Tibial nerve (tissue), 4 donors: ENCODE data around the gene PTGR1. TPM values are rescaled to one million over a fixed set of nuclear protein-coding genes. Genes with fewer than 3 reads are reported as not detected.

Experiments used
- DNase-seq, 2 donors: peaks; one replicate each; pipeline ENCODE4 v3.0.0-alpha.2; 2019; ENCODE audit warnings: low spot score in 2 of 2
- H3K27ac ChIP-seq, 4 donors: fragments of 200-600 bp; sonication (generic) in 3 of 4; one replicate each; pipeline ENCODE4 v1.5.1; 2017 to 2019; ENCODE audit warnings: mild to moderate bottlenecking in 1 of 4
- H3K27me3 ChIP-seq, 2 donors: fragments of 200-600 bp; sonication (generic) in 1 of 2; one replicate each; pipeline versions ENCODE4 v1.5.1 to v1.6.0; 2017 to 2019
- H3K36me3 ChIP-seq, 3 donors: fragments of 200-600 bp; sonication (generic); one replicate each; pipeline ENCODE4 v1.5.1; 2018 to 2019
- H3K4me1 ChIP-seq, 4 donors: fragments of 200-600 bp; sonication (generic) in 3 of 4; one replicate each; pipeline ENCODE4 v1.5.1; 2017 to 2019
- H3K4me3 ChIP-seq, 4 donors: fragments of 200-600 bp; sonication (generic) in 3 of 4; one replicate each; pipeline ENCODE4 v1.5.1; 2017 to 2019; ENCODE audit warnings: mild to moderate bottlenecking in 1 of 4, moderate library complexity in 1 of 4
- H3K9me3 ChIP-seq, 4 donors: fragments of 200-600 bp; sonication (generic) in 3 of 4; one replicate each; pipeline ENCODE4 v1.5.1; 2017 to 2019
- EP300 ChIP-seq, 2 donors: sonication (generic); formaldehyde crosslinking; IDR thresholded peaks; one replicate each; pipeline ENCODE4 v1.6.1; 2017; ENCODE audit warnings: antibody characterized with exemption in 2 of 2, mild to moderate bottlenecking in 1 of 2
- POLR2A ChIP-seq, 2 donors: fragments of 450-650 bp; IDR thresholded peaks; one replicate each; pipeline ENCODE4 v1.6.1; 2017; ENCODE audit warnings: antibody characterized with exemption in 2 of 2, mild to moderate bottlenecking in 2 of 2, moderate library complexity in 2 of 2
- WGBS, 2 donors: methylation state at CpG; one replicate each; pipeline ENCODE4 v1.1.5; 2018; 5-methylcytosine and 5-hydroxymethylcytosine counted together
- total RNA-seq, 4 donors: library from RNA; depleted of rRNA; stranded (reverse); fragments of >200 nt; gene quantifications; one replicate each; pipeline ENCODE4 v1.1.0, GENCODE V29; 2016
- TF ChIP-seq, protein P1 (sequence below), 5 experiments: fragments of 200-600 bp in 3 of 5; fragments of 450-650 bp in 2 of 5; sonication (generic) in 3 of 5; IDR thresholded peaks; one replicate each; pipeline ENCODE4 v1.5.1; 2016 to 2019; ENCODE audit warnings: antibody characterized with exemption in 5 of 5, mild to moderate bottlenecking in 3 of 5, moderate library complexity in 2 of 5

PTGR1 gene
- total RNA-seq, 4 donors from 2014 or later, result 25.7 to 58.8 (median 30.7) TPM

DNA sequence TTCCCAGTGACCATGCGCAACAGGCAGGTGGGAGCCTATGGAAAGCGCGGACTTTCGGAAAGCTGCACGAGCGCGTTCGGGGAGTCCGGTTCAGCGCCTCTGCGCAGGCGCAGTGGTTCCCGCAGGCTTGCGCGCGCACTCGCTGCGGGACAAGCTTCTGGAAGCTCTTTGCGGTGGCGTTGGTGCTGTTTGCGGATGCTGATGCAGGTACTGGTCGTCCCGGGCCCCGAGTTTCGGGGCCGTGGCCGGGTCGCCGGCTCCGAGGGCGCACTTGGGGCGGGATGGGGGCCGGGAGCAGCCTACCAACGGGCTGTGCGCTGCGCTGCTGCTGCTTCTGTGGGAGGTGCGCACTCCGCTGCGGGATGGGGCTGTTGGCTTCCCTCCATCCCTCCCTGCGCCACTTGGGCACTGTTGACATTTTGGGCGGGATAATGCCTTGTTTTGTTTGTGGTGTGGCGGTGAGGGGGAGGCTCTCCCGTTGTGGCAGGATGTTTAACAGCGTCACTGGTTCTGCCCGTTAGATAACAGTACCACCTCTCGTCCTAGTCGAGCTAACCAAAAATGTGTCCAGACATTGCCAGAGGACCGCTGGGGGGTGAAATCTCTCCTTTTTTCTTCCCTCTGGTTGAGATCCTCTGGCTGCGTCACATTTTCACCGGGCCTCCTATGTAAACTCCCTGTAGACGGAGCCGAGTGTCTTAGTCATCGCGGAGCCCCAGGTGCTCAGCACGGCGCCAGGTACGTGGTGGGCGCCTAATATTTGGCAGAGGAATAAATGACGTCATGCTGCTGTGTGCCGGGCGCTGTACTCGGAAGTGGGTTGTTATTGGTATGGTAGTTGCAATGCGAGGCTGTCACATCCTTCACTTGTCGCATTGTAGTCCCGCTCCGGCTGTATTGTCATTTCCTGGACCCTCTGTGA lies 74.1 kb downstream of the PTGR1 start, which contains the start of gene ZNF483:
TSS of gene ZNF483 (plus strand) at position 124 of the 922 bp plus-strand sequence. CDS start 2,217 bp downstream, outside the sequence.
- H3K27me3 ChIP-seq, result no peaks in the 10 kb centered on the region
- H3K36me3 ChIP-seq, result peaks cover 0 to 32% (median 0%) of the 10 kb centered on the region in 3 donors
- H3K4me1 ChIP-seq, result peaks cover 0 to 16% (median 4%) of the 10 kb centered on the region in 4 donors
- WGBS, 2 donors, result 0% methylated on average over 50 to 53 of the region's 66 CpGs
- peak within 1 kb of the TSS; percentile 61 to 88 (median 68) for H3K4me3 ChIP-seq
- DNase-seq, result peak; percentile 31 to 42
- TF ChIP-seq, protein P1, sequence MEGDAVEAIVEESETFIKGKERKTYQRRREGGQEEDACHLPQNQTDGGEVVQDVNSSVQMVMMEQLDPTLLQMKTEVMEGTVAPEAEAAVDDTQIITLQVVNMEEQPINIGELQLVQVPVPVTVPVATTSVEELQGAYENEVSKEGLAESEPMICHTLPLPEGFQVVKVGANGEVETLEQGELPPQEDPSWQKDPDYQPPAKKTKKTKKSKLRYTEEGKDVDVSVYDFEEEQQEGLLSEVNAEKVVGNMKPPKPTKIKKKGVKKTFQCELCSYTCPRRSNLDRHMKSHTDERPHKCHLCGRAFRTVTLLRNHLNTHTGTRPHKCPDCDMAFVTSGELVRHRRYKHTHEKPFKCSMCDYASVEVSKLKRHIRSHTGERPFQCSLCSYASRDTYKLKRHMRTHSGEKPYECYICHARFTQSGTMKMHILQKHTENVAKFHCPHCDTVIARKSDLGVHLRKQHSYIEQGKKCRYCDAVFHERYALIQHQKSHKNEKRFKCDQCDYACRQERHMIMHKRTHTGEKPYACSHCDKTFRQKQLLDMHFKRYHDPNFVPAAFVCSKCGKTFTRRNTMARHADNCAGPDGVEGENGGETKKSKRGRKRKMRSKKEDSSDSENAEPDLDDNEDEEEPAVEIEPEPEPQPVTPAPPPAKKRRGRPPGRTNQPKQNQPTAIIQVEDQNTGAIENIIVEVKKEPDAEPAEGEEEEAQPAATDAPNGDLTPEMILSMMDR (IDR thresholded peaks at IDR 0.05), result no peak
- TF ChIP-seq EP300 (IDR thresholded peaks at IDR 0.05) (peak in 1 of 2 donors; percentile 50), POLR2A (IDR thresholded peaks at IDR 0.05) (peak in 1 of 2 donors; percentile 21)
- peaks cover 0 to 5% (median 0%) of the 10 kb centered on the region in 4 donors for H3K9me3 ChIP-seq
- peak within 1 kb of the TSS in 3 of 4 donors; percentile 42 to 63 (median 45) for H3K27ac ChIP-seq

DNA sequence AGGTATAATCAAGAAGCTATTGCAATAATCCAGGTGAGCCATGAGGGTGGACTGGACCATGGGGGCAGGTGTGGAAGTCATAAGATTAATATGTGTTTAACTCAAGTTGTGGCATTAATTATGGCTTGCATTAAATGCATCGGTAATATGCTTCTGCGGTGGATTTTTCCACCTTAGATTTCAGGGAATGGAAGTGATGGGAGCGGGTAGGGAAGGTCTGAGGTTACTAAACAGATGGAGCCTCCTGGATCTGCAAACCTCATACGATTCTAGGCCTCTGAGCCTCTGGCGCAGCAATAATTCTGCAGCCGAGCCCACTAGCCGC lies 74.8 kb downstream of the PTGR1 start:
- TF ChIP-seq POLR2A (IDR thresholded peaks at IDR 0.05), result no peak
- TF ChIP-seq, protein P1 (IDR thresholded peaks at IDR 0.05), result no peak
- no peak for TF ChIP-seq EP300 (IDR thresholded peaks at IDR 0.05)
- H3K4me1 ChIP-seq, result peaks cover 0 to 16% (median 4%) of the 10 kb centered on the region in 4 donors
- H3K27me3 ChIP-seq, result no peaks in the 10 kb centered on the region
- H3K36me3 ChIP-seq, result peaks cover 0 to 25% (median 0%) of the 10 kb centered on the region in 3 donors
- no peak for DNase-seq
- peak overlapping the region in 2 of 4 donors; percentile 45 to 63 for H3K27ac ChIP-seq
- H3K4me3 ChIP-seq, result peak overlapping the region; percentile 61 to 88 (median 68)
- 22 to 28% methylated on average over 7 of the region's 7 CpGs for WGBS, 2 donors
- H3K9me3 ChIP-seq, result no peaks in the 10 kb centered on the region

DNA sequence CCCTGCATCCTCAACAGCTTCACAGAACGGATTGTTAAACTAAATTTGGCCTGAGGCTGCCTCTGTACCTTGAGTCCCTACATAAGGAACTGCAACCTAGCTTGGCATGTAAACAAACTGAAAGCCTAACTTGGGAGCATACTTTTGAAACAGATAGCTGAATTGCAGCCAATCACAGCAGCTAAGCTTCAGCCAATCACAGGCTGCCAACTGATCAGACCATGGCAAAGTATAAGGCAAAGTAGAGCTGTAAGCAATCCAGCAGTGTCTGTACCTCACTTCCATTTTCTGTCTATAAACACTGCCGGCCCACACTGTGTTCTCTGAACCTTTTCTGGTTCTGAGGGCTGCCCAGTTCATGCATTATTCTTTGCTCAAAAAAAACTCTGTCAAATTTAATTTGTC lies 83.4 kb downstream of the PTGR1 start:
- no peak overlapping the region for H3K4me3 ChIP-seq
- H3K27ac ChIP-seq, result no peak overlapping the region
- TF ChIP-seq, protein P1 (IDR thresholded peaks at IDR 0.05), result no peak
- TF ChIP-seq POLR2A (IDR thresholded peaks at IDR 0.05), result no peak
- TF ChIP-seq EP300 (IDR thresholded peaks at IDR 0.05), result no peak
- no peak for DNase-seq
- no peaks in the 10 kb centered on the region for H3K4me1 ChIP-seq
- WGBS, 2 donors, result 65 to 70% methylated on average over 2 of the region's 2 CpGs
- no peaks in the 10 kb centered on the region for H3K36me3 ChIP-seq
- H3K9me3 ChIP-seq, result peaks cover 0 to 9% (median 0%) of the 10 kb centered on the region in 4 donors
- H3K27me3 ChIP-seq, result no peaks in the 10 kb centered on the region

DNA sequence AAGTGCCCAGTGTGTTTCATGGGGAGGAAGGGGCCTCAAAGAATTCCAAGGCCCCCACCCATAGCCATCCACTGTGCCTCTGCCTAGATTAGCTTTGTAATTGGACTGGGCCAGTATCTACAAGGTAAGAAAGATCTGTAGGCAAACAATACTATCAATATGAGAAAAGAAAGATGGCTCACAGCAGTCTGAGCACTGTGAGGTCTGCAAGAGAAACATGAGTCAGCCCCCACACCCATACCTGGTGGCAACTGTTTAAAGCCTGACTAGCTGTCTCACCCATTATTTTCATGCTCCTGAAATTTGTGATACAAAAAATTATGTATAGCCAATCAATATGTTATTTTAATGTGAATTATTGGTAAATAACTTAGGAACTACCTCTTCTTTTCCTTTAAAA lies 84.5 kb downstream of the PTGR1 start:
- TF ChIP-seq EP300 (IDR thresholded peaks at IDR 0.05), result no peak
- TF ChIP-seq, protein P1 (IDR thresholded peaks at IDR 0.05), result no peak
- TF ChIP-seq POLR2A (IDR thresholded peaks at IDR 0.05), result no peak
- no peak overlapping the region for H3K27ac ChIP-seq
- H3K27me3 ChIP-seq, result no peaks in the 10 kb centered on the region
- no peaks in the 10 kb centered on the region for H3K4me1 ChIP-seq
- no peak overlapping the region for H3K4me3 ChIP-seq
- H3K9me3 ChIP-seq, result peaks cover 0 to 9% (median 0%) of the 10 kb centered on the region in 4 donors
- no peak for DNase-seq
- H3K36me3 ChIP-seq, result no peaks in the 10 kb centered on the region

Other genes with a start within 250 kb of the PTGR1 start
- gene ECPAS, start 115.3 kb downstream of the PTGR1 start, total RNA-seq, result 100 to 1,000 TPM in 2 of 4 donors, 10 to 100 TPM in 2; 87.9 to 150 (median 96.6) TPM
- 10 to 100 TPM in 3 of 4 donors, 1 to 10 TPM in 1; 5.7 to 12.0 (median 10.7) TPM for gene ZNF483, start 74.5 kb downstream of the PTGR1 start, total RNA-seq
- gene DNAJC25, start 31.7 kb upstream of the PTGR1 start, total RNA-seq, result 10 to 100 TPM in 3 of 4 donors, 1 to 10 TPM in 1; 9.9 to 14.7 (median 12.6) TPM
- 10 to 100 TPM; 41.8 to 70.2 (median 51.0) TPM for gene GNG10, start 62.0 kb upstream of the PTGR1 start, total RNA-seq
- not detected for gene SHOC1, start 195.3 kb upstream of the PTGR1 start, total RNA-seq